ENCODE results near the gene ACTN1.

DNA sequence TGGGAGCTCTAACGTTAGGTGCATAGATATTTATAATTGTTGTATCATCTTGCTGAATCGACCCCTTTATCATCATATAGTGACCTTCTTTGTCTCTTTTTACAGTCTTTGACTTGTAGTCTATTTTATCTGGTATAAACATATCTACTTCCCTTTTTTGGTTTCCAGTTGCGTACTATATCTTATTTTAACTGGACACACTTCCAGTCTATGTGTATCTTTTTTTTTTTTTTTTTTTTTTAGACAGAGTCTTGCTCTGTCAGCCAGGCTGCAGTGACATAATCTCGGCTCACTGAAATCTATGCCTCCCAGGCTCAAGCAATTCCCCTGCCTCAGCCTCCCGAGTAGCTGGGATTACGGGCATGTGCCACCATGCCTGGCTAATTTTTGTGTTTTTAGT is 144.3 kb downstream of the ACTN1 start:
- TF ChIP-seq, protein P1, sequence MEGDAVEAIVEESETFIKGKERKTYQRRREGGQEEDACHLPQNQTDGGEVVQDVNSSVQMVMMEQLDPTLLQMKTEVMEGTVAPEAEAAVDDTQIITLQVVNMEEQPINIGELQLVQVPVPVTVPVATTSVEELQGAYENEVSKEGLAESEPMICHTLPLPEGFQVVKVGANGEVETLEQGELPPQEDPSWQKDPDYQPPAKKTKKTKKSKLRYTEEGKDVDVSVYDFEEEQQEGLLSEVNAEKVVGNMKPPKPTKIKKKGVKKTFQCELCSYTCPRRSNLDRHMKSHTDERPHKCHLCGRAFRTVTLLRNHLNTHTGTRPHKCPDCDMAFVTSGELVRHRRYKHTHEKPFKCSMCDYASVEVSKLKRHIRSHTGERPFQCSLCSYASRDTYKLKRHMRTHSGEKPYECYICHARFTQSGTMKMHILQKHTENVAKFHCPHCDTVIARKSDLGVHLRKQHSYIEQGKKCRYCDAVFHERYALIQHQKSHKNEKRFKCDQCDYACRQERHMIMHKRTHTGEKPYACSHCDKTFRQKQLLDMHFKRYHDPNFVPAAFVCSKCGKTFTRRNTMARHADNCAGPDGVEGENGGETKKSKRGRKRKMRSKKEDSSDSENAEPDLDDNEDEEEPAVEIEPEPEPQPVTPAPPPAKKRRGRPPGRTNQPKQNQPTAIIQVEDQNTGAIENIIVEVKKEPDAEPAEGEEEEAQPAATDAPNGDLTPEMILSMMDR (conservative IDR thresholded peaks at IDR 0.05; ENCODE audit: low read depth, low read length) = no peak
- no peak for TF ChIP-seq EZH2 (IDR thresholded peaks at IDR 0.05; ENCODE audit: borderline replicate concordance, low read depth, low read length, poor library complexity, severe bottlenecking)
